ENCODE results near the gene REPIN1.

The REPIN1 gene

DNA sequence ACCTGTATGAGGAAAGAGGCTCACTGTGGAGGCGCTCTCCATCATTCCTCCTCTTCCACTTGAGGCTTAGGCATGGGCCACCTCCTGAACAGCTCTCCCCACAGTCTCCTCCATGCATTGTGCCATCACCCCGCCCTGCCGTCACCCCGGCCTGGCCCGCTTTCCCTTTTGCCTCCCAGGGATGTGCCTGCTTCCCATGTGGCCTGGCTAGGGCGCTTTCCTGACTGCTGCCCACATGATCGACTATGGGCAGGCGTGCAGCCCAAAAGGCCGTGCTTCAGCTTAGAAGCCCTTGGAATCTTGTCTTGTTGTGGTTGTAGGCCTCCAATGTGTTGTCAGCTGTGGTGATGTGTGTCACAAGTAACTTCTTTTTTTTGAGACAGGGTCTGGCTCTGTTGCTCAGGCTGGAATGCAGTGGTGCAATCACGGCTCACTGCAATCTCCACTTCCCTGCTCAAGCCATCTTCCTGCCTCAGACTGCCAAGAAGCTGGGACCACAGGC lies 43.5 kb upstream of the REPIN1 start:
- TF ChIP-seq, protein P1, sequence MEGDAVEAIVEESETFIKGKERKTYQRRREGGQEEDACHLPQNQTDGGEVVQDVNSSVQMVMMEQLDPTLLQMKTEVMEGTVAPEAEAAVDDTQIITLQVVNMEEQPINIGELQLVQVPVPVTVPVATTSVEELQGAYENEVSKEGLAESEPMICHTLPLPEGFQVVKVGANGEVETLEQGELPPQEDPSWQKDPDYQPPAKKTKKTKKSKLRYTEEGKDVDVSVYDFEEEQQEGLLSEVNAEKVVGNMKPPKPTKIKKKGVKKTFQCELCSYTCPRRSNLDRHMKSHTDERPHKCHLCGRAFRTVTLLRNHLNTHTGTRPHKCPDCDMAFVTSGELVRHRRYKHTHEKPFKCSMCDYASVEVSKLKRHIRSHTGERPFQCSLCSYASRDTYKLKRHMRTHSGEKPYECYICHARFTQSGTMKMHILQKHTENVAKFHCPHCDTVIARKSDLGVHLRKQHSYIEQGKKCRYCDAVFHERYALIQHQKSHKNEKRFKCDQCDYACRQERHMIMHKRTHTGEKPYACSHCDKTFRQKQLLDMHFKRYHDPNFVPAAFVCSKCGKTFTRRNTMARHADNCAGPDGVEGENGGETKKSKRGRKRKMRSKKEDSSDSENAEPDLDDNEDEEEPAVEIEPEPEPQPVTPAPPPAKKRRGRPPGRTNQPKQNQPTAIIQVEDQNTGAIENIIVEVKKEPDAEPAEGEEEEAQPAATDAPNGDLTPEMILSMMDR (conservative IDR thresholded peaks at IDR 0.05): no peak
- H3K27ac ChIP-seq: peak overlapping the region; percentile 98; the same call in 1 of the 2 replicates

DNA sequence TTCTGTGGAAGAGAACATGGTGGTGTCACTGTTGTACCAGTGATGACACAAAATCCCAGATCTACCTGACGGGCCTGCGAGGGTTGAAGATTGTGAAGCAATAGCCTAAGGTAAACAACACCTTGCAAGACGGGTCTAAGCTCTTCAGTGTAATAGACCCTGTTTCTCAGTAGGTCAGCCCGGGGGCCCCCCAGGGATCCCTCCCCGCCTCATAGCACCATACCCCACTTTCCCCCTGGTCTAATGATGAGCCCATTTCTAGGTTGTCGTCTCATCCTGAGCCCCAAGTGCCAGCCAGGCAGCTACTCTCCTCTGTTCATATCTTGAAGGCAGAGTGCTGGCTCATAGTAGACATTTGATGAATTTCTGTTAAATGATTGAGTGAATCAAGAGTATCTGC lies 42.7 kb upstream of the REPIN1 start:
- TF ChIP-seq, protein P1 (conservative IDR thresholded peaks at IDR 0.05): no peak

DNA sequence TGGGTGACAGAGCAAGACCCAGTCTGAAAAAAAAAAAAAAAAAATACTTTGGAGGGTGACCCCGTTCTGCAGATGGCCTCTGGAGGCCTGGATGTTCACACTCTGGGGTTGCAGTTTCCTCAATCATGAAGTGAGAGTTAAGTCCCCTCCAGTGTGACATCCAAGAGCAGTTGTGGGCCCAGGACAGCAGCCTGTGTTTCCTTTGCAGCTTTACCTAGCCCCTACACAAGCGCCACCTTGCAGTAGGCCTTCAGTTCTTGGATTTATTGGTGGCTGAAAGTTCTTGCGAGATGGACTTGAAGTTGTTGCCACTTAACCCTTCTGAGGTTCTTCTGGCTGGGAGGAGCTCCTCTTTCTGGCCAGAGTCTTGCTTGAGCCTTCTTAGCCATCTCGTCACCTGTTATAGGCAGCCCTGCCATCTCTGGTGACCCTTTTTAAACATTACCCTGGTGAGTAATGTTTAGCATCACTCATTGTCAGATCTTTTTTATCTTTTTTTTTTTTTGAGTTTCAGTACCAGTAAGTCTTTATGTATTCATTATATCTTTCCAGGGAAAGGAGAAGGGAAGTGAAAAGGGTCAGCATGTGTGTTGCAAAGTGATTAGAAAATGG lies 41.9 kb upstream of the REPIN1 start:
- H3K27ac ChIP-seq: no peak overlapping the region
- TF ChIP-seq, protein P1 (conservative IDR thresholded peaks at IDR 0.05): no peak

More for the DNA sequence above, 42.7 kb upstream of the REPIN1 start:
- no peak overlapping the region for H3K27ac ChIP-seq

DNA sequence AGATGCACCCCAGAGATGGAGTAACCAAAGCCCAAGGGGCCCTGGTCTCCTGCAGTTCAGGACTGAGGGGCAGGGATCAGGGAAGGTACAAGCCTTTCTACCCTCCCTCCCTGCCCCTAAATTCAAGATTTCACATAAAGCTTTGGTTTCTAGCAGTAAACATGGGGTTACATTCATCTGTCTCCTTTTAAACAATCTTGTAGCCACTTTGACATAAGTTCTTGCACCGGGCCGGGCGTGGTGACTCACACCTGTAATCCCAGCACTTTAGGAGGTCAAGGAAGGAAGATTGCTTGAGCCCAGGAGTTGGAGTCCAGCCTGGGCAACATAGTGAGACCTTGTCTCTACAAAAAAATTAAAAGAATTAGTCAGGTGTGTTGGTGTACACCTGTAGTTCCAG lies 41.3 kb upstream of the REPIN1 start:
- no peak overlapping the region for H3K27ac ChIP-seq
- TF ChIP-seq, protein P1 (conservative IDR thresholded peaks at IDR 0.05): no peak

DNA sequence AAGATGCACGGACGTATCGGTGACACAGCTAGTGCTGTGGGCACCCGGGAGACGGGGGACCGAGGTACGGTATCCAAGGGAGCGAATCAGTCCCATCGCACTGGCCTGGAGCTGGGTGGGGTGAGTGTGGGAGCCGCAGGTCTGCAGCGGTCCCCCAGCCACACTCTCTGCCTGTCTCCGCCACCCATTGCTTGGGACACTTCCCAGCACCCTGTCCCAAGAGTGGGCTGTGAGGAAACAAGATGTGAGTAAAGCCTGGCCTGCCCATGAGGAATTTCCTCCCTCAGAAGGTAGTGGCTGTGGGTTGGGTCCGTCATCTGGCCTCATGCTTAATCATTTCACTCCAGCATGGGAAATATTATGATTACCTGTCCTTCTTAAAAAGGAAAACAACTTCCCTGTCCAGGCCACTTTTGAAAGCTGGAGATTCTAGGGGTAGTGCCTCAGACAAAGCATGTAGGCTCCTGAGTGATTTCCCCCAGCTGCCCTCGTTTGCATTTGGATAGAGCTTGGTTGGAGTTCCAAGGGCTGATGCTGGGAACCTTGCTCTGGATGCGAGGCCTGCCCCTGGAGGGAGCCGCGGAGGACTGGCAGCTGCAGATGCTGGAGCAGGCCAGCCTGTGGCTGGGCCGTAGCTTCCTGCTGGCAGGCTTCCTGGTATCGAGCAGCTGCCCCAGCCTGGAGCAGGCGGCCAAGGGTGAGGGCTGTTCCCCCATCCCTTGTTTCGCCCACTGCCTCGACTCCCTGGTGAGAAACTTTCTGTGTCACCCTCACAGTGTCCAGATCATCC lies 39.1 kb upstream of the REPIN1 start:
- no peak overlapping the region for H3K27ac ChIP-seq
- TF ChIP-seq, protein P1 (conservative IDR thresholded peaks at IDR 0.05): no peak

DNA sequence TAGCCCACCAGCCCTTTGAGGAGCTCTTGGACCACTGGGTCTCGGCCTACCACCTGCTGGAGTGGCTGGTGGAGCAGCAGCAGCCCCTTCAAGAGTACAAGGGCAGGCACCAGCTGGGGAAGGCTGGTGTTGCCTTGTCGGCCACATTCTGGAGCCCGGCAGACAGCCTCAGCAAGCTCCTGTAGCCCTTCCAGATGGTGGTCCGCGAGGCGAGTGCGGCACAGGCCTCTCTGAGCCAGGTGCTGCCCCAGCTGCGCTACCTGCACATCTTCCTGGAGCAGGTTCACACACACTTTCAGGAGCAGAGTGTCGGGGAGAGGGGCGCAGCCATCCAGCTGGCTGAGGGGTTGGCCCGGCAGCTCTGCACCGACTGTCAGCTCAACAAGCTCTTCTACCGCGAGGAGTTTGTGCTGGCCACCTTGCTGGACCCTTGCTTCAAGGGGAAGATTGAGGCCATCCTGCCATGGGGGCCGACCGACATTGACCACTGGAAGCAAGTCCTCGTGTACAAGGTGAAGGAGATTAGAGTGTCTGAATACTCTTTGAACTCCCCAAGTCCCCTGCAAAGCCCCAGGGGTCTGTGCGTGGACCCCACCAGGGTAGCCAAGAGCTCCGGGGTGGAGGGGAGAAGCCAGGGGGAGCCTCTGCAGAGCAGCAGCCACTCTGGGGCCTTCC lies 38.3 kb upstream of the REPIN1 start:
- H3K27ac ChIP-seq: no peak overlapping the region
- TF ChIP-seq, protein P1 (conservative IDR thresholded peaks at IDR 0.05): no peak

All from VCaP (cell line).